ENCODE results near the gene SFXN2. TPM values are rescaled to one million over a fixed set of nuclear protein-coding genes. Genes with fewer than 3 reads are reported as not detected.

Gene SFXN2
- total RNA-seq, 4 donors from 2014 or later, result 1.2 to 16.9 (median 8.5) TPM

GRCh38 chr10:102743078-102743587, 28.7 kb downstream of the SFXN2 start:
- Histone ChIP-seq H3K27ac (peak overlapping the region in 1 of 2 donors; percentile 31), H3K9me3 (no peaks in the 10 kb centered on the region), H3K4me3 (peak overlapping the region in 1 of 2 donors; percentile 28), H3K36me3 (no peaks in the 10 kb centered on the region), H3K27me3 (no peaks in the 10 kb centered on the region), H3K4me1 (peaks cover 0 to 4% of the 10 kb centered on the region in 2 donors)
- TF ChIP-seq POLR2A (IDR thresholded peaks at IDR 0.05) (no peak), CTCF (IDR thresholded peaks at IDR 0.05) (no peak)
- intact Hi-C loops (cut with DNase I; ENCODE audit: low total_unique reads), result loop anchor here (10.0 kb wide), 1 partner anchor 52 kb away; no protein-coding TSS in a partner anchor
- no peak for DNase-seq

- peak within 1 kb of the TSS; percentile 88 to 90 for H3K27ac ChIP-seq
- H3K36me3 ChIP-seq, result no peaks in the 10 kb centered on the region
- no peaks in the 10 kb centered on the region for H3K9me3 ChIP-seq
- peak; percentile 94 to 98 for DNase-seq
- H3K4me1 ChIP-seq, result peaks cover 0 to 4% of the 10 kb centered on the region in 2 donors
- TF ChIP-seq CTCF (IDR thresholded peaks at IDR 0.05) (no peak), POLR2A (IDR thresholded peaks at IDR 0.05) (peak; percentile 72 to 78)
- H3K4me3 ChIP-seq, result peak within 1 kb of the TSS; percentile 98 to 99
- no peaks in the 10 kb centered on the region for H3K27me3 ChIP-seq
- intact Hi-C loops (cut with DNase I; ENCODE audit: low total_unique reads), result loop anchor here (10.0 kb wide), 1 partner anchor 51 kb away; no protein-coding TSS in a partner anchor
These were observed 29.3 kb downstream of the SFXN2 start, which contains the start of gene WBP1L for GRCh38 chr10:102743588-102744373. TSS of gene WBP1L (plus strand) at chr10:102743948. CDS start at chr10:102744054, 106 bp downstream.

- Histone ChIP-seq H3K9me3 (no peaks in the 10 kb centered on the region), H3K36me3 (no peaks in the 10 kb centered on the region), H3K27ac (peak overlapping the region; percentile 88 to 90), H3K4me1 (peaks cover 0 to 4% of the 10 kb centered on the region in 2 donors), H3K4me3 (peak overlapping the region; percentile 98 to 99), H3K27me3 (no peaks in the 10 kb centered on the region)
- intact Hi-C loops (cut with DNase I; ENCODE audit: low total_unique reads), result loop anchor here (10.0 kb wide), 1 partner anchor 50 kb away; no protein-coding TSS in a partner anchor
- TF ChIP-seq CTCF (IDR thresholded peaks at IDR 0.05), result no peak
- no peak for TF ChIP-seq POLR2A (IDR thresholded peaks at IDR 0.05)
- no peak for DNase-seq
These were observed 30.1 kb downstream of the SFXN2 start for GRCh38 chr10:102744374-102745051.

- H3K36me3 ChIP-seq, result no peaks in the 10 kb centered on the region
- H3K27me3 ChIP-seq, result no peaks in the 10 kb centered on the region
- DNase-seq, result no peak
- peaks cover 0 to 4% of the 10 kb centered on the region in 2 donors for H3K4me1 ChIP-seq
- H3K4me3 ChIP-seq, result peak overlapping the region in 1 of 2 donors; percentile 98
- no peaks in the 10 kb centered on the region for H3K9me3 ChIP-seq
- H3K27ac ChIP-seq, result peak overlapping the region; percentile 88 to 90
- intact Hi-C loops (cut with DNase I; ENCODE audit: low total_unique reads), result loop anchor here (10.0 kb wide), 1 partner anchor 50 kb away; no protein-coding TSS in a partner anchor
- TF ChIP-seq CTCF (IDR thresholded peaks at IDR 0.05) (no peak), POLR2A (IDR thresholded peaks at IDR 0.05) (no peak)
These were observed 30.7 kb downstream of the SFXN2 start for GRCh38 chr10:102745157-102745556.

Data from uterus (tissue), 4 donors.